Activated B cell treated with CpG ODN at 0.5 μM for 24 hours (primary cell): Measurements from ENCODE around the gene NPPA. TPM values are rescaled to one million over a fixed set of nuclear protein-coding genes. Genes with fewer than 3 reads are reported as not detected.

Source experiments
- ATAC-seq: fragments of 200-7000 bp; cut with Tn5 transposase; one replicate; pipeline ENCODE4 v1.10.0; 2021; ENCODE audit warnings: low read depth, mild to moderate bottlenecking, moderate library complexity
- CTCF ChIA-PET: fragments of 350-600 bp; sonication (Branson Sonifier 250); formaldehyde crosslinking; loops from one replicate; lab custom pipeline; 2021; ENCODE audit warnings: antibody characterized with exemption; lab: Charles Lee
- POLR2A ChIA-PET: fragments of 350-600 bp; sonication (Branson Sonifier 250); formaldehyde crosslinking; loops from one replicate; lab custom pipeline; 2021; ENCODE audit warnings: antibody characterized with exemption; lab: Charles Lee
- DNase-seq: peaks from one replicate; pipeline ENCODE4 v3.0.0; 2022
- H3K27ac Mint-ChIP-seq: one replicate; pipeline ENCODE4 v1.8.0; 2020; ENCODE audit warnings: mixed read lengths
- H3K27me3 Mint-ChIP-seq: one replicate; pipeline ENCODE4 v1.8.0; 2021; ENCODE audit warnings: mixed read lengths
- H3K36me3 Mint-ChIP-seq: one replicate; pipeline ENCODE4 v1.8.0; 2021; ENCODE audit warnings: low read depth, mixed read lengths
- H3K4me1 Mint-ChIP-seq: one replicate; pipeline ENCODE4 v1.8.0; 2021; ENCODE audit warnings: mixed read lengths
- H3K4me3 Mint-ChIP-seq: one replicate; pipeline ENCODE4 v1.8.0; 2020; ENCODE audit warnings: mild to moderate bottlenecking, mixed read lengths
- H3K9me3 Mint-ChIP-seq: one replicate; pipeline ENCODE4 v1.8.0; 2020; ENCODE audit warnings: mixed read lengths
- CTCF ChIP-seq: fragments of 200-600 bp; IDR thresholded peaks from one replicate; pipeline ENCODE4 v1.8.0; 2022; ENCODE audit warnings: antibody characterized with exemption, mild to moderate bottlenecking
- intact Hi-C: fragments of 100-400 bp; cut with micrococcal nuclease; formaldehyde crosslinking; loops from one replicate; pipeline ENCODE4 v1.15.1; 2024
- total RNA-seq: library from RNA; stranded (reverse); gene quantifications from 2 replicates; pipeline ENCODE4 v1.2.3, GENCODE V29; 2022

Gene NPPA
- total RNA-seq, 1 donor from 2014 or later: not detected

- Mint-ChIP-seq H3K4me3 (no peak overlapping the region), H3K27me3 (peaks cover 23% of the 10 kb centered on the region), H3K4me1 (no peaks in the 10 kb centered on the region), H3K36me3 (no peaks in the 10 kb centered on the region), H3K9me3 (no peaks in the 10 kb centered on the region), H3K27ac (no peak overlapping the region)
- TF ChIP-seq CTCF: no peak
- ATAC-seq (no peak), DNase-seq (no peak)
- ChIA-PET CTCF (no interaction called here), POLR2A (no interaction called here)
- intact Hi-C loops: no loop called here
Observed at GRCh38 chr1:11878891-11879190, 31.3 kb upstream of the NPPA start.

GRCh38 chr1:11878081-11878890 is 30.7 kb upstream of the NPPA start:
- intact Hi-C loops: no loop called here
- ChIA-PET CTCF (no interaction called here), POLR2A (interaction anchor here (0.6 to 1.4 kb wide), 2 partner anchors 30 to 171 kb away, joined by 4 to 6 read pairs; no protein-coding TSS in a partner anchor)
- H3K9me3 Mint-ChIP-seq: no peaks in the 10 kb centered on the region
- DNase-seq: no peak
- peaks cover 23% of the 10 kb centered on the region for H3K27me3 Mint-ChIP-seq
- no peak overlapping the region for H3K4me3 Mint-ChIP-seq
- H3K36me3 Mint-ChIP-seq: no peaks in the 10 kb centered on the region
- no peak overlapping the region for H3K27ac Mint-ChIP-seq
- no peak for ATAC-seq
- H3K4me1 Mint-ChIP-seq: no peaks in the 10 kb centered on the region
- no peak for TF ChIP-seq CTCF

GRCh38 chr1:11877074-11877473 is 29.5 kb upstream of the NPPA start:
- H3K36me3 Mint-ChIP-seq: no peaks in the 10 kb centered on the region
- intact Hi-C loops: no loop called here
- peaks cover 15% of the 10 kb centered on the region for H3K27me3 Mint-ChIP-seq
- no peak for TF ChIP-seq CTCF
- H3K9me3 Mint-ChIP-seq: no peaks in the 10 kb centered on the region
- no peak overlapping the region for H3K4me3 Mint-ChIP-seq
- DNase-seq (no peak), ATAC-seq (no peak)
- H3K4me1 Mint-ChIP-seq: no peaks in the 10 kb centered on the region
- no peak overlapping the region for H3K27ac Mint-ChIP-seq
- CTCF ChIA-PET: no interaction called here
- POLR2A ChIA-PET: interaction anchor here (1.4 kb wide), 1 partner anchor 31 kb away, joined by 6 read pairs; no protein-coding TSS in a partner anchor

GRCh38 chr1:11875094-11875493 is 27.5 kb upstream of the NPPA start:
- POLR2A ChIA-PET: no interaction called here
- Mint-ChIP-seq H3K4me1 (no peaks in the 10 kb centered on the region), H3K27me3 (peaks cover 16% of the 10 kb centered on the region), H3K36me3 (no peaks in the 10 kb centered on the region), H3K4me3 (no peak overlapping the region), H3K9me3 (no peaks in the 10 kb centered on the region), H3K27ac (no peak overlapping the region)
- intact Hi-C loops: no loop called here
- ATAC-seq (no peak), DNase-seq (no peak)
- TF ChIP-seq CTCF: no peak
- CTCF ChIA-PET: no interaction called here

- TF ChIP-seq CTCF: no peak
- no peak for DNase-seq
- H3K9me3 Mint-ChIP-seq: no peaks in the 10 kb centered on the region
- no peak overlapping the region for H3K4me3 Mint-ChIP-seq
- H3K4me1 Mint-ChIP-seq: no peaks in the 10 kb centered on the region
- H3K27ac Mint-ChIP-seq: no peak overlapping the region
- POLR2A ChIA-PET: no interaction called here
- peaks cover 16% of the 10 kb centered on the region for H3K27me3 Mint-ChIP-seq
- CTCF ChIA-PET: no interaction called here
- H3K36me3 Mint-ChIP-seq: no peaks in the 10 kb centered on the region
- intact Hi-C loops: no loop called here
- no peak for ATAC-seq
Observed at GRCh38 chr1:11874624-11875023, 27.0 kb upstream of the NPPA start.
